HepG2 (cell line): ENCODE results near the gene ABHD12. TPM values are rescaled to one million over a fixed set of nuclear protein-coding genes. Genes with fewer than 3 reads are reported as not detected.
A peak's percentile ranks its signal among the peaks of the same experiment; 100 is the strongest.

Source experiments
- BCL3 ChIP-seq: sonication (generic); formaldehyde crosslinking; IDR thresholded peaks from 2 replicates; pipeline ENCODE4 v1.5.1; 2020; ENCODE audit warnings: mild to moderate bottlenecking, missing genetic modification reagents, moderate library complexity
- BRD4 ChIP-seq: sonication (generic); formaldehyde crosslinking; IDR thresholded peaks from 2 replicates; pipeline ENCODE4 v1.4.0; 2020; ENCODE audit warnings: missing genetic modification reagents
- CC2D1A ChIP-seq: sonication (generic); formaldehyde crosslinking; IDR thresholded peaks from 2 replicates; pipeline ENCODE4 v1.8.1; 2023; ENCODE audit warnings: mild to moderate bottlenecking, missing genetic modification reagents
- CHD2 ChIP-seq: IDR thresholded peaks from 2 replicates; pipeline ENCODE4 v1.6.1; 2011; ENCODE audit warnings: low read depth, low read length, improper control_type of control experiment
- CREBL2 ChIP-seq: sonication (generic); formaldehyde crosslinking; IDR thresholded peaks from 2 replicates; pipeline ENCODE4 v1.8.1; 2023; ENCODE audit warnings: missing genetic modification reagents, mild to moderate bottlenecking, borderline replicate concordance
- DRAP1 ChIP-seq: IDR thresholded peaks from 2 replicates; pipeline ENCODE4 v1.6.1; 2016; ENCODE audit warnings: missing genetic modification reagents, missing compliant biosample characterization
- FOSL1 ChIP-seq: sonication (generic); formaldehyde crosslinking; IDR thresholded peaks from 2 replicates; pipeline ENCODE4 v1.9.0; 2021; ENCODE audit warnings: missing genetic modification reagents, borderline replicate concordance
- FOXK2 ChIP-seq: fragments of 450-650 bp; IDR thresholded peaks from 2 replicates; pipeline ENCODE4 v1.6.1; 2016
- HIVEP1 ChIP-seq: sonication (generic); formaldehyde crosslinking; IDR thresholded peaks from 2 replicates; pipeline ENCODE4 v1.4.0; 2020; ENCODE audit warnings: mild to moderate bottlenecking, missing genetic modification reagents
- HOXA5 ChIP-seq: sonication (generic); formaldehyde crosslinking; IDR thresholded peaks from 2 replicates; pipeline ENCODE4 v1.4.0; 2020; ENCODE audit warnings: missing genetic modification reagents
- HOXD1 ChIP-seq: sonication (generic); formaldehyde crosslinking; IDR thresholded peaks from 2 replicates; pipeline ENCODE4 v1.5.0; 2020; ENCODE audit warnings: missing genetic modification reagents
- MAFF ChIP-seq: IDR thresholded peaks from 2 replicates; pipeline ENCODE4 v1.6.1; 2011; ENCODE audit warnings: low read depth, low read length, improper control_type of control experiment
- POGZ ChIP-seq: sonication (generic); formaldehyde crosslinking; IDR thresholded peaks from 2 replicates; pipeline ENCODE4 v1.4.0; 2020; ENCODE audit warnings: mild to moderate bottlenecking, missing genetic modification reagents
- SMAD9 ChIP-seq: sonication (generic); formaldehyde crosslinking; IDR thresholded peaks from 2 replicates; pipeline ENCODE4 v1.5.1; 2020; ENCODE audit warnings: mild to moderate bottlenecking, missing genetic modification reagents
- SRSF1 ChIP-seq: fragments of 200-400 bp; formaldehyde crosslinking; optimal IDR thresholded peaks from 2 replicates; pipeline ENCODE3; 2017; ENCODE audit warnings: mild to moderate bottlenecking, low read depth, low read length, moderate library complexity
- WIZ ChIP-seq: sonication (generic); formaldehyde crosslinking; IDR thresholded peaks from 2 replicates; pipeline ENCODE4 v1.5.1; 2020; ENCODE audit warnings: mild to moderate bottlenecking, missing genetic modification reagents
- ZBTB33 ChIP-seq: sonication (generic); formaldehyde crosslinking; IDR thresholded peaks from 2 replicates; pipeline ENCODE4 v1.4.0; 2020; ENCODE audit warnings: missing genetic modification reagents
- ZMYM4 ChIP-seq: sonication (generic); formaldehyde crosslinking; IDR thresholded peaks from 2 replicates; pipeline ENCODE4 v1.8.1; 2023; ENCODE audit warnings: mild to moderate bottlenecking, missing genetic modification reagents
- ZNF12 ChIP-seq: sonication (generic); formaldehyde crosslinking; IDR thresholded peaks from 2 replicates; pipeline ENCODE4 v1.5.0; 2020; ENCODE audit warnings: missing genetic modification reagents
- ZNF484 ChIP-seq: sonication (generic); formaldehyde crosslinking; IDR thresholded peaks from 2 replicates; pipeline ENCODE4 v1.5.1; 2020; ENCODE audit warnings: mild to moderate bottlenecking, low read depth, missing genetic modification reagents, borderline replicate concordance
- ZNF564 ChIP-seq: sonication (generic); formaldehyde crosslinking; IDR thresholded peaks from 2 replicates; pipeline ENCODE4 v1.8.1; 2023; ENCODE audit warnings: mild to moderate bottlenecking, missing genetic modification reagents
- ZNF567 ChIP-seq: sonication (generic); formaldehyde crosslinking; IDR thresholded peaks from 2 replicates; pipeline ENCODE4 v1.8.1; 2023; ENCODE audit warnings: mild to moderate bottlenecking, missing genetic modification reagents, borderline replicate concordance
- ZNF644 ChIP-seq: IDR thresholded peaks from 2 replicates; pipeline ENCODE4 v1.6.1; 2016; ENCODE audit warnings: low read depth
- ZNF670 ChIP-seq: sonication (generic); formaldehyde crosslinking; IDR thresholded peaks from 2 replicates; pipeline ENCODE4 v1.8.0; 2022; ENCODE audit warnings: mild to moderate bottlenecking, missing genetic modification reagents, borderline replicate concordance
- ZNF691 ChIP-seq: sonication (generic); formaldehyde crosslinking; IDR thresholded peaks from 2 replicates; pipeline ENCODE4 v1.4.0; 2020; ENCODE audit warnings: missing genetic modification reagents, low read depth, mild to moderate bottlenecking, borderline replicate concordance
- ZNF777 ChIP-seq: sonication (generic); formaldehyde crosslinking; IDR thresholded peaks from 2 replicates; pipeline ENCODE4 v1.4.0; 2020; ENCODE audit warnings: missing genetic modification reagents
- polyA plus RNA-seq, 8 experiments: library from polyadenylated mRNA; depleted of rRNA in 3 of 8; stranded (reverse) in 7 of 8; unstranded in 1 of 8; fragments of >200 nt; fragmentation: Illumina TruSeq in 4 of 8; extraction: Trizol in 4 of 8; gene quantifications; 2 replicates each; pipeline versions ENCODE4 v1.2.1 to v1.2.3, GENCODE V29; 2011 to 2016; ENCODE audit warnings: low read depth in 4 of 8, missing spikeins in 1 of 8, mixed read lengths in 1 of 8; ENCODE audit not compliant: insufficient read depth in 1 of 8
- total RNA-seq, 5 experiments: library from RNA; depleted of rRNA; stranded (reverse); fragments of >200 nt; fragmentation: Illumina TruSeq; extraction: Trizol; gene quantifications; 2 replicates each; pipeline ENCODE4 v1.2.3, GENCODE V29; 2016; ENCODE audit warnings: low read depth in 1 of 5

ABHD12 gene
- total and polyA plus RNA-seq, 2 of the 13 experiments (the other 11 are each of a cell fraction or from before 2014, with no cell fraction given), result 23.5 to 72.1 TPM

- TF ChIP-seq SMAD9 (CRISPR knock-in tag) (0 out of 2 replicates have a peak, but pooled peaks have one; percentile 73), HOXA5 (CRISPR knock-in tag) (peak; percentile 91), ZNF691 (peak; percentile 99), CREBL2 (CRISPR knock-in tag) (peak; percentile 32; the same call in 1 of the 2 replicates), WIZ (CRISPR knock-in tag) (peak; percentile 27; the same call in 1 of the 2 replicates), HOXD1 (peak; percentile 66; the same call in 1 of the 2 replicates), ZNF564 (CRISPR knock-in tag) (peak; percentile 74), ZNF644 (CRISPR knock-in tag) (0 out of 2 replicates have a peak, but pooled peaks have one; percentile 22), ZNF567 (peak; percentile 77; the same call in 1 of the 2 replicates), FOXK2 (no peak), BRD4 (CRISPR knock-in tag) (peak; percentile 94), FOSL1 (CRISPR knock-in tag) (peak; percentile 15; the same call in 1 of the 2 replicates), CHD2 (no peak), CC2D1A (CRISPR knock-in tag) (no peak), ZNF12 (CRISPR knock-in tag) (peak; percentile 83; the same call in 1 of the 2 replicates), BCL3 (CRISPR knock-in tag) (0 out of 2 replicates have a peak, but pooled peaks have one; percentile 56), HIVEP1 (peak; percentile 41; the same call in 1 of the 2 replicates), SRSF1 (no peak), ZMYM4 (CRISPR knock-in tag) (peak; percentile 82; the same call in 1 of the 2 replicates), ZNF777 (peak; percentile 16; the same call in 1 of the 2 replicates), MAFF (no peak), ZNF484 (CRISPR knock-in tag) (no peak), DRAP1 (CRISPR knock-in tag) (peak; percentile 83), ZBTB33 (CRISPR knock-in tag) (no peak; the same call in 1 of the 2 replicates), ZNF670 (CRISPR knock-in tag) (peak; percentile 58; the same call in 1 of the 2 replicates), POGZ (CRISPR knock-in tag) (peak; percentile 92)
These were observed at the start of gene ABHD12 (continued) for GRCh38 chr20:25390538-25391528.
